ENCODE results near the gene CFAP46.

- TF ChIP-seq CTCF (IDR thresholded peaks at IDR 0.05), result no peak
- TF ChIP-seq EZH2 (IDR thresholded peaks at IDR 0.05; ENCODE audit: borderline replicate concordance, insufficient read depth, low read depth, low read length, poor library complexity, severe bottlenecking), result no peak
Observed at GRCh38 chr10:132835848-132836233, 106.5 kb downstream of the CFAP46 start.
